ENCODE measurements around the gene FAM13B.

Gene FAM13B

DNA sequence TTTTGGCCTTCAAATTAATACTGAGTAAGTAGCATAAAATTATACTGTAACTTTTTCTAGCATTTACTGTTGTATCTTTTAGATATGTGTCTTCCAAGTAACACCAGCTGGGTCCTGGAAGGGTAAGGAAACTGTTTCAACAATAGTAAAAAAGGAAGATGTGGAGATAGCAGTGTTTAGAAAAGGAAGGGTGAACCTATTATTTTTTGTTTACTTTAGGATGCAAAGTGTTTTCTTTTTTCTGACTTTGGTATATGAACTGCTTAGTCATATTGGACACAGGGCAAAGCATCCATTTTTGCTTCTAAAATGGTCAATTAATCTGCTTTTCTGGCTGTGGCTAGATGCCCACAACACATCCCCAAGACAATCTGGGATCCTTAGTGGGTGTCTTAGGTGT, 138.3 kb downstream of the FAM13B start:
- DNase-seq (ENCODE audit: low spot score), result no peak

DNA sequence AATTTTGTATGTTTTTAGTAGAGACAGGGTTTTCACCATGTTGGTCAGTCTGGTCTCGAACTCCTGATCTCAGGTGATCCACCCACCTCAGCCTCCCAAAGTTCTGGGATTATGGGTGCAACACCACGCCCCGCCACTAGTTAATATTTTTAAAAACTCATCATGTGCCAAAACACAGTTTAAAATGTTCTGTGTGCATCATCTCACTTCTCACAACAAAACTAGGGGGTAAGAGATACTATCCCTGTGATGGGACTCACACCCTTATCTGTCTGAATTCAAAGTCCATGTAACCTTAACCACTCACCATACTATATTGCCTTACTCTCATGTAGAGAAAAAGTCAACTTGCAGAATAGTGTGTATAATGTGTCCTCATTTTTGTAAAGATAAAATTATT, 141.0 kb downstream of the FAM13B start:
- no peak for DNase-seq (ENCODE audit: low spot score)

DNA sequence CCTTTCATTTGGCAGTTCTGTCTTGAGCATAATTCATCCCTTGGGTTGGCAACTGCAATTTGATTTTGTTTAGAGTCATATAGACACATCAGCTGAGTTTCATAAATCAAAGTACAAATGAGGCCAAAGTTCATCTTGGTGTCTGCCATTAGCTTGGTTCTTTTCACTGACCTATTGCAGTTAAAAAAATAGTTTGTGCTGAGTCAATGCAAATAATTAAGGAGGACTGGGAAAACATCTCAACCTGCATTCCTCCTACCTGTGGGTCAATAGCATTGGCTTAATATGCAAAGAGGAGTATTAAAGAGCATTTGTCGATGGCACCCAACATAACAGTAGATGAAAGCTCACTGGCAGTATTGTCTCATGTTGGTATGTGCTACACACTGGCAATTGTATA, 142.0 kb downstream of the FAM13B start:
- DNase-seq (ENCODE audit: low spot score), result no peak

DNA sequence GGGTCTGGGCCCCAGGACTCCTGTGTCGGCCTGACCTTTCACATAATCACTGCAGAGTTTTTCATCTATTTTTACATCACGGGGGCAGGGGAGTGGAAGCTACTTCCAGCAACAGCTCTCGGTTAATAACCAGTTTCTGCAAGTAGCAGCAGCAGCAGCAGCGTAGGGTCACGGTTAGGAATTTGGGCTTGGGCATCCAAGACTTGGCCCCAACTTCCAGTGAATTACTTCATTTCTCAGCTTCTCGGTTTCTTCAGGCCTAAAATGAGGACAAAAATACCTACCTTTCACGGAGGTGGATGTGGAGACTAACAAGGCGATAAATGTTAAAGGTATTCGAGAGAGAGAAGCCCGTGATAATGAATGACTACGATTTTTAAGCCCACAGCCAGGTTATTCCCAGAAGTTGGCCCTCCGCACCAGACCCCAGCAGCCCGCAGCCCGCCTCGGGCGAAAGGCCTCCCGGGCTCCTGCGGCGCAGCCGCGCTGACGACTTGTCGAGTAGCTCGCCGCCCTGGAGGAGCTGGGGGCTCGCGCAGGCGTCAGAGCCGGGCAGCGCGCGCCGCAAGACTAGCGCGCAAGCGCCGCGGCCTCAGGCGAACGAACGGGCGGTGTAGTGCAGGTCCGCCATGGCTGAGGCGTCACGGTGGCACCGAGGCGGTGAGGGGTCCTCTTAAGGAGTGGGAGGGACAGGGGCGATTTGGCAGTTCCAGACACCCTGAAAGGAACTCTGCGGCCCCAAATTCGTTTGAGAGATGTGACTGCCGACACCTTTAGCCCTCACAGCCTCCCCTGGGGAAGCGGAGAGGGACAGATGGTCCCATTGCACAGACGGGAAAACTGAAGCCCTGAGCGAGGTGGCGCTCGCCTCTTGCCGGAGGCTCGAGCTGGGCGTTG, 143.8 kb downstream of the FAM13B start, which contains the start of gene PKD2L2:
PKD2L2 (plus strand) TSS at position 595 of the 897 bp plus-strand sequence; CDS start at position 630, 35 bp downstream.
- peak; percentile 80 for DNase-seq (ENCODE audit: low spot score)

DNA sequence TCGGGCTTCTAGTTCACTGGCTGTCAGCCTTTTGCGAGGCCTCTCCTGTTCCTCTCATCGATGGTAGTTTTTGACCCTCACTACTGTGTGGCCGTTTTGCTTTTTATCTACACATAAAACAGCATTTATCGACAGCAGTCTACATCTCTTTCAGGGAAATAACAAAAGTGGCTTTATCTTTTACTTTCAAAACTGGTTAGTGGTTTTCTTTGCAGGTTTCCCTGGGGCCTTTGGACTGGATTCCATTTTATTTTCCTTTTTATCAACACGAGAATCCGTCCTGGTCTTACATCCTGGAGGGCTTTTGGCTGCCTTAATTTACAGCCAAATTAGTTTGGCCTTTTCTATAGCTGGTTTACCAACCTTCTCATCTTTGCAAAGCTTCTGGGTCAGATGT, 144.4 kb downstream of the FAM13B start:
- no peak for DNase-seq (ENCODE audit: low spot score)
